Calu3 (cell line): ENCODE measurements around the gene KBTBD13. TPM values are rescaled to one million over a fixed set of nuclear protein-coding genes. Genes with fewer than 3 reads are reported as not detected.
"Not testable (repeated sequence)": the region's sequence is repeated elsewhere in the genome, so short reads cannot be mapped to it uniquely, and the experiment has no call there.

Experiments
- BruUV-seq: library from RNA; stranded (reverse); fragments of 400-500 nt; replicated peaks from 2 replicates; lab custom pipeline; 2021; lab: Mats Ljungman, UMichigan
- CTCF ChIA-PET: fragments of 300-600 bp; sonication (Branson Sonifier 250); formaldehyde crosslinking; loops from one replicate; lab custom pipeline; 2022; ENCODE audit warnings: antibody characterized with exemption; lab: Charles Lee
- DNase-seq: peaks from one replicate; pipeline ENCODE4 v3.0.0; 2022
- H3K27ac Mint-ChIP-seq: one replicate; pipeline ENCODE4 v1.8.0; 2022; ENCODE audit warnings: mixed read lengths; ENCODE audit not compliant: unreplicated experiment
- H3K27me3 Mint-ChIP-seq: one replicate; pipeline ENCODE4 v1.8.0; 2022; ENCODE audit warnings: mixed read lengths; ENCODE audit not compliant: unreplicated experiment
- H3K36me3 Mint-ChIP-seq: one replicate; pipeline ENCODE4 v1.8.0; 2022; ENCODE audit warnings: mild to moderate bottlenecking, moderate library complexity, mixed read lengths; ENCODE audit not compliant: insufficient read depth, unreplicated experiment
- H3K4me1 Mint-ChIP-seq: one replicate; pipeline ENCODE4 v1.8.0; 2022; ENCODE audit warnings: mild to moderate bottlenecking, low read depth, mixed read lengths; ENCODE audit not compliant: unreplicated experiment
- H3K4me3 Mint-ChIP-seq: one replicate; pipeline ENCODE4 v1.8.0; 2022; ENCODE audit warnings: mild to moderate bottlenecking, low read depth, moderate library complexity, mixed read lengths; ENCODE audit not compliant: unreplicated experiment
- H3K9me3 Mint-ChIP-seq: one replicate; pipeline ENCODE4 v1.8.0; 2022; ENCODE audit warnings: low read depth, mixed read lengths; ENCODE audit not compliant: unreplicated experiment
- CTCF ChIP-seq: fragments of 200-600 bp; IDR thresholded peaks from one replicate; pipeline ENCODE4 v1.8.0; 2022; ENCODE audit warnings: antibody characterized with exemption; ENCODE audit not compliant: unreplicated experiment
- intact Hi-C: fragments of 100-400 bp; cut with micrococcal nuclease; formaldehyde crosslinking; loops from one replicate; pipeline ENCODE4 v1.10.0; 2022; ENCODE audit not compliant: unreplicated experiment
- total RNA-seq: library from RNA; stranded (reverse); gene quantifications from 2 replicates; pipeline ENCODE4 v1.2.3, GENCODE V29; 2022

Gene KBTBD13
- total RNA-seq, 1 experiment from 2014 or later: not detected

- TF ChIP-seq CTCF: no peak
- Mint-ChIP-seq H3K36me3 (peaks cover 5% of the 10 kb centered on the region), H3K27ac (no peak overlapping the region), H3K4me1 (peaks cover 9% of the 10 kb centered on the region), H3K4me3 (no peak overlapping the region), H3K27me3 (peaks cover 25% of the 10 kb centered on the region), H3K9me3 (no peaks in the 10 kb centered on the region)
- intact Hi-C loops: no loop called here
- no peak for DNase-seq
- no TSS peak for BruUV-seq
- CTCF ChIA-PET: no interaction called here
Observed at GRCh38 chr15:65071381-65071811, 5.2 kb upstream of the KBTBD13 start.

GRCh38 chr15:65072027-65072426 is 4.5 kb upstream of the KBTBD13 start:
- intact Hi-C loops: no loop called here
- Mint-ChIP-seq H3K27me3 (peaks cover 19% of the 10 kb centered on the region), H3K4me1 (peaks cover 7% of the 10 kb centered on the region), H3K4me3 (no peak overlapping the region), H3K9me3 (no peaks in the 10 kb centered on the region), H3K27ac (no peak overlapping the region), H3K36me3 (peaks cover 4% of the 10 kb centered on the region)
- no peak for DNase-seq
- no TSS peak for BruUV-seq
- no peak for TF ChIP-seq CTCF
- CTCF ChIA-PET: no interaction called here

GRCh38 chr15:65072617-65073016 is 3.9 kb upstream of the KBTBD13 start:
- intact Hi-C loops: no loop called here
- Mint-ChIP-seq H3K4me1 (peaks cover under 1% of the 10 kb centered on the region), H3K27ac (no peak overlapping the region), H3K36me3 (no peaks in the 10 kb centered on the region), H3K9me3 (no peaks in the 10 kb centered on the region), H3K27me3 (peaks cover 13% of the 10 kb centered on the region), H3K4me3 (no peak overlapping the region)
- TF ChIP-seq CTCF: no peak
- no peak for DNase-seq
- CTCF ChIA-PET: interaction anchor here (1.3 kb wide), 1 partner anchor 18 kb away, joined by 4 read pairs; no protein-coding TSS in a partner anchor
- no TSS peak for BruUV-seq

GRCh38 chr15:65074946-65075345 is 1.6 kb upstream of the KBTBD13 start:
- CTCF ChIA-PET: interaction anchor here (0.7 kb wide), 1 partner anchor 550 kb away, joined by 4 read pairs; no protein-coding TSS in a partner anchor
- intact Hi-C loops, BruUV-seq: not testable (repeated sequence)

GRCh38 chr15:65075607-65076395 is 745 bp upstream of the KBTBD13 start:
- intact Hi-C loops, BruUV-seq, H3K9me3 Mint-ChIP-seq, H3K4me3 Mint-ChIP-seq, H3K36me3 Mint-ChIP-seq, DNase-seq, H3K27ac Mint-ChIP-seq, H3K4me1 Mint-ChIP-seq, CTCF ChIA-PET: not testable (repeated sequence)
- H3K27me3 Mint-ChIP-seq: peaks cover 15% of the 10 kb centered on the region

More at GRCh38 chr15:65074946-65075345, 1.6 kb upstream of the KBTBD13 start:
- H3K9me3 Mint-ChIP-seq, H3K4me1 Mint-ChIP-seq, DNase-seq, H3K27ac Mint-ChIP-seq, H3K4me3 Mint-ChIP-seq, H3K36me3 Mint-ChIP-seq: not testable (repeated sequence)
- H3K27me3 Mint-ChIP-seq: peaks cover 15% of the 10 kb centered on the region
